ENCODE data around the gene DRD3. TPM values are rescaled to one million over a fixed set of nuclear protein-coding genes. Genes with fewer than 3 reads are reported as not detected.

DRD3 gene
- total and polyA plus RNA-seq, 4 donors = not detected

GRCh38 chr3:114157321-114157720, 21.5 kb downstream of the DRD3 start:
- DNase-seq (ENCODE audit: low spot score) = no peak
- Histone ChIP-seq H3K36me3 (ENCODE audit: control insufficient read depth in 4 of 4, insufficient read depth in 3 of 4, low read depth in 1 of 4, low read length in 3 of 4) (no peaks in the 10 kb centered on the region), H3K27me3 (ENCODE audit: control insufficient read depth in 4 of 4, insufficient read depth in 4 of 4, low read length in 3 of 4) (no peaks in the 10 kb centered on the region), H3K4me3 (ENCODE audit: low read depth in 1 of 3, low read length in 3 of 3) (no peak overlapping the region), H3K4me1 (ENCODE audit: control insufficient read depth in 4 of 4, insufficient read depth in 4 of 4, low read length in 3 of 4) (peaks cover 0 to 5% (median 4%) of the 10 kb centered on the region in 4 donors), H3K9me3 (ENCODE audit: control insufficient read depth in 4 of 4, low read length in 3 of 4) (no peaks in the 10 kb centered on the region), H3K27ac (ENCODE audit: low read depth in 1 of 2, low read length in 2 of 2) (no peak overlapping the region), H3K9ac (ENCODE audit: low read depth in 1 of 2, low read length in 2 of 2) (no peak overlapping the region)
- WGBS = 94% methylated on average over 1 of the region's 1 CpG
- TF ChIP-seq FOXA1 (IDR thresholded peaks at IDR 0.05) (no peak), RAD21 (IDR thresholded peaks at IDR 0.05) (no peak), HNF4G (IDR thresholded peaks at IDR 0.05) (no peak), RXRA (IDR thresholded peaks at IDR 0.05) (no peak), HNF4A (conservative IDR thresholded peaks at IDR 0.05) (no peak), YY1 (IDR thresholded peaks at IDR 0.05) (no peak), NR2F2 (IDR thresholded peaks at IDR 0.05) (no peak), GABPA (IDR thresholded peaks at IDR 0.05 in 1 of 2, conservative IDR thresholded peaks at IDR 0.05 in 1 of 2) (no peak), EGR1 (IDR thresholded peaks at IDR 0.05; ENCODE audit: low read depth in 2 of 2) (no peak), MAX (IDR thresholded peaks at IDR 0.05) (no peak), ATF3 (IDR thresholded peaks at IDR 0.05) (no peak), FOXA2 (IDR thresholded peaks at IDR 0.05) (no peak), SP1 (IDR thresholded peaks at IDR 0.05) (no peak), JUND (IDR thresholded peaks at IDR 0.05) (no peak), REST (IDR thresholded peaks at IDR 0.05) (no peak), TAF1 (conservative IDR thresholded peaks at IDR 0.05) (no peak), CTCF (IDR thresholded peaks at IDR 0.05; ENCODE audit: low read depth, low read length, missing input control) (no peak)
- TF ChIP-seq, protein P1, sequence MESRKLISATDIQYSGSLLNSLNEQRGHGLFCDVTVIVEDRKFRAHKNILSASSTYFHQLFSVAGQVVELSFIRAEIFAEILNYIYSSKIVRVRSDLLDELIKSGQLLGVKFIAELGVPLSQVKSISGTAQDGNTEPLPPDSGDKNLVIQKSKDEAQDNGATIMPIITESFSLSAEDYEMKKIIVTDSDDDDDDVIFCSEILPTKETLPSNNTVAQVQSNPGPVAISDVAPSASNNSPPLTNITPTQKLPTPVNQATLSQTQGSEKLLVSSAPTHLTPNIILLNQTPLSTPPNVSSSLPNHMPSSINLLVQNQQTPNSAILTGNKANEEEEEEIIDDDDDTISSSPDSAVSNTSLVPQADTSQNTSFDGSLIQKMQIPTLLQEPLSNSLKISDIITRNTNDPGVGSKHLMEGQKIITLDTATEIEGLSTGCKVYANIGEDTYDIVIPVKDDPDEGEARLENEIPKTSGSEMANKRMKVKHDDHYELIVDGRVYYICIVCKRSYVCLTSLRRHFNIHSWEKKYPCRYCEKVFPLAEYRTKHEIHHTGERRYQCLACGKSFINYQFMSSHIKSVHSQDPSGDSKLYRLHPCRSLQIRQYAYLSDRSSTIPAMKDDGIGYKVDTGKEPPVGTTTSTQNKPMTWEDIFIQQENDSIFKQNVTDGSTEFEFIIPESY (IDR thresholded peaks at IDR 0.05) = no peak

Data from liver (tissue), 9 donors.